Mesendoderm (in vitro differentiated cells): ENCODE measurements around the gene CPLX4.
A peak's percentile ranks its signal among the peaks of the same experiment; 100 is the strongest.

Source experiments
- DNase-seq: peaks from one replicate; pipeline ENCODE4 v3.0.0; 2013
- H2AK5ac ChIP-seq: 2 replicates; pipeline ENCODE4 v1.6.1; 2013; ENCODE audit warnings: low read length, inconsistent platforms
- H2BK120ac ChIP-seq: 2 replicates; pipeline ENCODE4 v1.6.1; 2013; ENCODE audit warnings: low read depth, mild to moderate bottlenecking, low read length, moderate library complexity, mixed read lengths
- H2BK15ac ChIP-seq: replicated peaks from 2 replicates; pipeline ENCODE4 v1.6.1; 2013; ENCODE audit warnings: low read depth, mild to moderate bottlenecking, moderate library complexity
- H2BK5ac ChIP-seq: 2 replicates; pipeline ENCODE4 v1.6.1; 2013; ENCODE audit warnings: low read length, inconsistent platforms
- H3K18ac ChIP-seq: 2 replicates; pipeline ENCODE4 v1.6.1; 2013; ENCODE audit warnings: mild to moderate bottlenecking, low read length, mixed read lengths
- H3K23ac ChIP-seq: one replicate; pipeline ENCODE4 v1.6.1; 2013; ENCODE audit warnings: low read length
- H3K27ac ChIP-seq: 2 replicates; pipeline ENCODE4 v1.5.1; 2013; ENCODE audit warnings: low read depth, mild to moderate bottlenecking, inconsistent platforms, low read length, moderate library complexity
- H3K27me3 ChIP-seq: 2 replicates; pipeline ENCODE4 v1.6.1; 2013; ENCODE audit warnings: low read length, control low read depth, mild to moderate bottlenecking, inconsistent platforms; ENCODE audit not compliant: insufficient read depth, poor library complexity
- H3K36me3 ChIP-seq: 2 replicates; pipeline ENCODE4 v1.6.1; 2013; ENCODE audit warnings: low read length, inconsistent platforms; ENCODE audit not compliant: control insufficient read depth, insufficient read depth
- H3K4ac ChIP-seq: one replicate; pipeline ENCODE4 v1.6.1; 2013; ENCODE audit warnings: low read depth, mild to moderate bottlenecking, low read length, moderate library complexity
- H3K4me1 ChIP-seq: 2 replicates; pipeline ENCODE4 v1.6.1; 2013; ENCODE audit warnings: low read depth, low read length, inconsistent platforms; ENCODE audit not compliant: control insufficient read depth
- H3K4me2 ChIP-seq: 2 replicates; pipeline ENCODE4 v1.6.1; 2013; ENCODE audit warnings: low read length
- H3K4me3 ChIP-seq: 2 replicates; pipeline ENCODE4 v1.5.1; 2013; ENCODE audit warnings: mild to moderate bottlenecking, low read length
- H3K56ac ChIP-seq: one replicate; pipeline ENCODE4 v1.6.1; 2013; ENCODE audit warnings: low read length
- H3K79me1 ChIP-seq: 2 replicates; pipeline ENCODE4 v1.6.1; 2013; ENCODE audit warnings: low read length, inconsistent platforms
- H3K79me2 ChIP-seq: 2 replicates; pipeline ENCODE4 v1.6.1; 2013; ENCODE audit warnings: mild to moderate bottlenecking, low read length; ENCODE audit not compliant: control insufficient read depth, insufficient read depth
- H3K9ac ChIP-seq: 2 replicates; pipeline ENCODE4 v1.6.1; 2013; ENCODE audit warnings: low read length, inconsistent platforms
- H4K5ac ChIP-seq: one replicate; pipeline ENCODE4 v1.6.1; 2013; ENCODE audit warnings: low read length
- H4K8ac ChIP-seq: one replicate; pipeline ENCODE4 v1.6.1; 2013; ENCODE audit warnings: low read depth, mild to moderate bottlenecking, control low read depth, low read length, moderate library complexity
- WGBS: extraction: QIAGEN DNeasy Blood & Tissue Kit; methylation state at CpG from one replicate; pipeline ENCODE4 v1.1.7; 2013; ENCODE audit warnings: low lambda C conversion rate, missing lambda C conversion rate; ENCODE audit not compliant: insufficient coverage; ENCODE audit errors: extremely low coverage; 5-methylcytosine and 5-hydroxymethylcytosine counted together

The CPLX4 gene

GRCh38 chr18:59305295-59305694 lies 13.2 kb downstream of the CPLX4 start:
- Histone ChIP-seq H2BK15ac (no peak overlapping the region), H3K79me1 (no peaks in the 10 kb centered on the region), H3K27ac (no peak overlapping the region), H3K56ac (no peak overlapping the region), H2BK5ac (no peak overlapping the region), H3K9ac (no peak overlapping the region), H3K4ac (no peak overlapping the region), H3K18ac (no peak overlapping the region), H3K4me2 (no peak overlapping the region), H3K4me1 (no peaks in the 10 kb centered on the region), H3K79me2 (no peaks in the 10 kb centered on the region), H3K36me3 (no peaks in the 10 kb centered on the region), H3K4me3 (no peak overlapping the region), H3K23ac (peak overlapping the region; percentile 74), H4K5ac (no peak overlapping the region), H4K8ac (no peak overlapping the region), H2AK5ac (no peak overlapping the region), H3K27me3 (no peaks in the 10 kb centered on the region), H2BK120ac (no peak overlapping the region)
- DNase-seq: no peak
- no CpG with 5 or more reads among the region's 4 CpGs for WGBS

DNA sequence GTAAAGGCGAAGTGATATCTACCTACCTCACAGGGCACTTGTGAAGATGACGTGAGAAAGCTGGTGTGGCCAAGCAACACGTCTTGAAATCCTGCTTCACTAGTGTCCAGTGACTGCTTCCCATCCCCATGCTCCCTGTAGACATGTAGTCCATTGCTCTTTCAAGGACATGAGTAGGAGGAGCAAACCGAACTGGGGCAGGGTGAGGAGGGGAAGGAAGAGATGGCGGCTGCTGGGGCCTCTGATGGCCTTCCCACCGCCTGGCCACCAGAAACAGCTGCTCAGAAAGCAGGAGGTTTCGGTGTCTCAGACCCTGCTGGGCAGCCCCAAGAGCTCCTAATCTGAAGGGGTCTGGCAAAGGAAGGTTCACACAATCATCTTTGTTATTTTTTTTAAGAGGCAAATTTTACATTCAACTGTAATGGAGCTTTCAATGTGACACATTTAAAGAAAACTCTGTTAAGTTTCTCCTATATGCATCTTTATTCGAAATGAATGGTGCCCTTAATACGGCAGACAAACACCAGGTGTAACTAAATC lies 14.7 kb downstream of the CPLX4 start:
- Histone ChIP-seq H2BK15ac (no peak overlapping the region), H2BK5ac (no peak overlapping the region), H3K4ac (no peak overlapping the region), H3K36me3 (no peaks in the 10 kb centered on the region), H4K5ac (no peak overlapping the region), H3K9ac (no peak overlapping the region), H2AK5ac (no peak overlapping the region), H3K79me1 (no peaks in the 10 kb centered on the region), H3K56ac (no peak overlapping the region), H3K79me2 (no peaks in the 10 kb centered on the region), H3K4me3 (no peak overlapping the region), H3K27ac (no peak overlapping the region), H3K4me1 (no peaks in the 10 kb centered on the region), H3K23ac (no peak overlapping the region), H4K8ac (no peak overlapping the region), H2BK120ac (no peak overlapping the region), H3K27me3 (no peaks in the 10 kb centered on the region), H3K18ac (no peak overlapping the region), H3K4me2 (no peak overlapping the region)
- DNase-seq: no peak
- no CpG with 5 or more reads among the region's 9 CpGs for WGBS

DNA sequence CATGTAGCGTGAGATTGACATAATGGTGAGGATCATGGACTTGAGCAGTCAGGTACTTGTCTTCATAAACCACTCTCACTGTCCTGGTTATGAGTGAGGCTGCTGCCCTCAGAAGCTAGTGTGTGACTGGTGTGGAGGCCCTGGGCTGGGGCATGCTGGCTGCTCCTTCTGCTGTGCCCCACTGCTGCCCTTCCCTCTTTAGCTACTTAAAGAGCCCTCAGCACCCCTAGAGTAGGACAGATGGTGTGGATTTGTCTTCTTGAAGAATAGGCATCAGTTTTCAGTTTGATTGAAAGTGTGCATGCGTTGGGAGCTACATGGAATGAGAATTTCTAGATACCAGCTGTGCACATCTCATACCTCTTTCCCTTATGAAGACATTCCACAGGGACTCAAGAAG lies 15.4 kb downstream of the CPLX4 start:
- Histone ChIP-seq H3K27me3 (no peaks in the 10 kb centered on the region), H2BK5ac (no peak overlapping the region)
- no CpG with 5 or more reads among the region's 2 CpGs for WGBS

DNA sequence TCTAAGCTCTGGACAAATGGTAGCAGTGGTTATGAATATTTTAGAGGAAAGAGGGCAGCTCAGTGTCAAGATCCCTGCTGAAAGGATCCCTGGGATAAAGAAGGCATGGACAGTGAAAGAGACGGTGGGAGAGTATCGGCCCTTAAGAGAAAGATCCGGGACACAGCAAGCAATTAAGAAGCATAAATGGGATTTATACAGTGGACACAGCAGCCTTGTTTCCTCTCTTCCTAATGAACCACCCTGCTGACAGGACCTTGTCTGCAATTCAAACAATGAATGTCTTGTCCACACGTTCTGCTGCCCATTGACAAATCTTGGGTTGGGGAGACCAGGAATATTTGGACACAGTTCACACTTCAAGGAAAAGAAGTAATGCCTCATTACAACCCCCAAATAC lies 16.5 kb downstream of the CPLX4 start:
- no peaks in the 10 kb centered on the region for H3K79me1 ChIP-seq
- no peak overlapping the region for H3K4me2 ChIP-seq
- no peak overlapping the region for H4K5ac ChIP-seq
- H3K4me3 ChIP-seq: no peak overlapping the region
- H3K56ac ChIP-seq: no peak overlapping the region
- no peak overlapping the region for H2BK5ac ChIP-seq
- no CpG with 5 or more reads among the region's 4 CpGs for WGBS
- no peaks in the 10 kb centered on the region for H3K4me1 ChIP-seq
- no peak overlapping the region for H2BK15ac ChIP-seq
- H3K9ac ChIP-seq: no peak overlapping the region
- no peaks in the 10 kb centered on the region for H3K36me3 ChIP-seq
- no peak overlapping the region for H4K8ac ChIP-seq
- H3K18ac ChIP-seq: no peak overlapping the region
- no peak overlapping the region for H3K27ac ChIP-seq
- no peak overlapping the region for H2AK5ac ChIP-seq
- H3K27me3 ChIP-seq: no peaks in the 10 kb centered on the region
- no peak overlapping the region for H3K23ac ChIP-seq
- H3K4ac ChIP-seq: no peak overlapping the region
- H3K79me2 ChIP-seq: no peaks in the 10 kb centered on the region
- no peak overlapping the region for H2BK120ac ChIP-seq
- no peak for DNase-seq

More for the DNA sequence above, 15.4 kb downstream of the CPLX4 start:
- Histone ChIP-seq H3K36me3 (no peaks in the 10 kb centered on the region), H3K4me1 (no peaks in the 10 kb centered on the region), H4K8ac (no peak overlapping the region), H3K56ac (no peak overlapping the region), H2AK5ac (no peak overlapping the region), H3K4me2 (no peak overlapping the region), H3K79me2 (no peaks in the 10 kb centered on the region), H3K79me1 (no peaks in the 10 kb centered on the region), H3K23ac (no peak overlapping the region), H3K27ac (no peak overlapping the region), H2BK15ac (no peak overlapping the region), H3K18ac (no peak overlapping the region), H3K9ac (no peak overlapping the region), H3K4me3 (no peak overlapping the region), H3K4ac (no peak overlapping the region), H2BK120ac (no peak overlapping the region), H4K5ac (no peak overlapping the region)
- no peak for DNase-seq

- H3K79me1 ChIP-seq: no peaks in the 10 kb centered on the region
- H3K23ac ChIP-seq: no peak overlapping the region
- no peak overlapping the region for H4K8ac ChIP-seq
- no peak overlapping the region for H3K4ac ChIP-seq
- no peak overlapping the region for H2AK5ac ChIP-seq
- no peak for DNase-seq
- no peak overlapping the region for H2BK5ac ChIP-seq
- H3K36me3 ChIP-seq: no peaks in the 10 kb centered on the region
- H3K4me2 ChIP-seq: no peak overlapping the region
- H3K79me2 ChIP-seq: no peaks in the 10 kb centered on the region
- H3K56ac ChIP-seq: no peak overlapping the region
- no CpG with 5 or more reads among the region's 3 CpGs for WGBS
- H3K27ac ChIP-seq: no peak overlapping the region
- H3K9ac ChIP-seq: no peak overlapping the region
- no peaks in the 10 kb centered on the region for H3K27me3 ChIP-seq
- H3K4me3 ChIP-seq: no peak overlapping the region
- H2BK15ac ChIP-seq: no peak overlapping the region
- H3K18ac ChIP-seq: no peak overlapping the region
- no peak overlapping the region for H2BK120ac ChIP-seq
- no peak overlapping the region for H4K5ac ChIP-seq
- no peaks in the 10 kb centered on the region for H3K4me1 ChIP-seq
Measured at GRCh38 chr18:59300676-59301285, 17.7 kb downstream of the CPLX4 start.

DNA sequence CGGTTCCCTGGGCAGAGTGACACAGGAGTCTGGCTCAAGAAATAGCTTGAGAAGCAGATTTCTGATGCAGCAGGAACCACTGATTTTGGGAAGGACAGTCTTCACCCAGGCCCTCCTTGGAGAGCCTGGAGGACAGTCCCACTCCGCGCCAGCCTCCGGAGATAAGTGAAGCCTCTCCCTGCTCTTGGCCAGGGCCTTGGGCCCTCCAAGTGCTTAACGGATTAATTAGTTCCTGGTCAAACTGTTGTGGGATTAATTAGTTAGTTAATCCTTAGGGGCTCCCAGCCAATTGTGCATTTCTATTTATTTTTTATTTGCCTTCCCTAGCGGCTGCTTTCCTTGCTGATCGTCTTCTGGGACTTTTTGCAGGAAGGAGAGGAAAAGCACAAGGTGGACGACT lies 19.6 kb downstream of the CPLX4 start:
- H3K36me3 ChIP-seq: no peaks in the 10 kb centered on the region
- H3K27ac ChIP-seq: no peak overlapping the region
- H3K23ac ChIP-seq: no peak overlapping the region
- no CpG with 5 or more reads among the region's 8 CpGs for WGBS
- no peak overlapping the region for H2BK5ac ChIP-seq
- H3K79me1 ChIP-seq: no peaks in the 10 kb centered on the region
- H4K5ac ChIP-seq: no peak overlapping the region
- H3K9ac ChIP-seq: no peak overlapping the region
- no peak overlapping the region for H2AK5ac ChIP-seq
- no peak overlapping the region for H3K56ac ChIP-seq
- H2BK120ac ChIP-seq: no peak overlapping the region
- H3K79me2 ChIP-seq: no peaks in the 10 kb centered on the region
- no peaks in the 10 kb centered on the region for H3K27me3 ChIP-seq
- no peaks in the 10 kb centered on the region for H3K4me1 ChIP-seq
- H3K18ac ChIP-seq: no peak overlapping the region
- H4K8ac ChIP-seq: no peak overlapping the region
- H2BK15ac ChIP-seq: no peak overlapping the region
- no peak overlapping the region for H3K4me2 ChIP-seq
- H3K4ac ChIP-seq: no peak overlapping the region
- no peak for DNase-seq
- no peak overlapping the region for H3K4me3 ChIP-seq
